ENCODE results near the gene ZNF423.

DNA sequence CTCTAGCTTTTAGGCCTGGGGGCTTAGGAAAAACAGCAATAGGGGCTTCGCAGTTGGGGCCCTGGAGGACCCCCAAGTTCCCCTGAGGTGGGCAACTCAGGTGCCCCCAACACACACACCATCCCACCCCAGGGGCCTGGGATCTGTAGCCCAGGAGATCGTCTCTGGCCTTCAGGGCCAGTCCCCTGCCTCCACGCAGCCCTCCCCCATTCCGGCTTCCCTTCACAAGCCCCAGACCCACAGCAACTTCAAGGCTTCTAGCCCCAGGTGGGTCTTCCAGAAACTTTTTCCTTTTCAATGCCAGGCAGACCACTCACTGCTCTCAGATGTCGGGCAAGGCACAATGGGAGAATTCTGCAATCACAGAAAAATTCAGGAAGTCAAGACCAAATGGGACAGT lies 402.9 kb downstream of the ZNF423 start:
- TF ChIP-seq, protein P1, sequence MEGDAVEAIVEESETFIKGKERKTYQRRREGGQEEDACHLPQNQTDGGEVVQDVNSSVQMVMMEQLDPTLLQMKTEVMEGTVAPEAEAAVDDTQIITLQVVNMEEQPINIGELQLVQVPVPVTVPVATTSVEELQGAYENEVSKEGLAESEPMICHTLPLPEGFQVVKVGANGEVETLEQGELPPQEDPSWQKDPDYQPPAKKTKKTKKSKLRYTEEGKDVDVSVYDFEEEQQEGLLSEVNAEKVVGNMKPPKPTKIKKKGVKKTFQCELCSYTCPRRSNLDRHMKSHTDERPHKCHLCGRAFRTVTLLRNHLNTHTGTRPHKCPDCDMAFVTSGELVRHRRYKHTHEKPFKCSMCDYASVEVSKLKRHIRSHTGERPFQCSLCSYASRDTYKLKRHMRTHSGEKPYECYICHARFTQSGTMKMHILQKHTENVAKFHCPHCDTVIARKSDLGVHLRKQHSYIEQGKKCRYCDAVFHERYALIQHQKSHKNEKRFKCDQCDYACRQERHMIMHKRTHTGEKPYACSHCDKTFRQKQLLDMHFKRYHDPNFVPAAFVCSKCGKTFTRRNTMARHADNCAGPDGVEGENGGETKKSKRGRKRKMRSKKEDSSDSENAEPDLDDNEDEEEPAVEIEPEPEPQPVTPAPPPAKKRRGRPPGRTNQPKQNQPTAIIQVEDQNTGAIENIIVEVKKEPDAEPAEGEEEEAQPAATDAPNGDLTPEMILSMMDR (conservative IDR thresholded peaks at IDR 0.05; ENCODE audit: low read depth, low read length) = no peak
- TF ChIP-seq EZH2 (IDR thresholded peaks at IDR 0.05; ENCODE audit: borderline replicate concordance, low read depth, low read length, poor library complexity, severe bottlenecking) = no peak
